SK-N-SH treated with all-trans-retinoic acid at 6 μM for 48 hours (cell line): ENCODE measurements around the gene GRK4.

Experiments
- ARNTL ChIP-seq: fragments of 450-650 bp; formaldehyde crosslinking; IDR thresholded peaks from 2 replicates; pipeline ENCODE4 v1.5.0; 2020; ENCODE audit warnings: low read depth, mild to moderate bottlenecking, moderate library complexity, borderline replicate concordance
- GLIS3 ChIP-seq: fragments of 250-450 bp; sonication (Bioruptor Pico); IDR thresholded peaks from 2 replicates; pipeline ENCODE4 v1.5.0; 2020; ENCODE audit warnings: mild to moderate bottlenecking, moderate library complexity
- ISL1 ChIP-seq: fragments of 250-450 bp; sonication (Bioruptor Pico); IDR thresholded peaks from 2 replicates; pipeline ENCODE4 v2.1.2; 2022; ENCODE audit warnings: mild to moderate bottlenecking, moderate library complexity

- TF ChIP-seq ISL1 (CRISPR knock-in tag) = no peak
- TF ChIP-seq GLIS3 = no peak
- TF ChIP-seq ARNTL = no peak
Observed at GRCh38 chr4:2962614-2963174, 677 bp upstream of the GRK4 start.
